ENCODE data around the gene ZNF770.
"Not testable (repeated sequence)": the region's sequence is repeated elsewhere in the genome, so short reads cannot be mapped to it uniquely, and the experiment has no call there.

ZNF770 gene

GRCh38 chr15:34984889-34985630, 3.0 kb downstream of the ZNF770 start:
- TF ChIP-seq CTCF (IDR thresholded peaks at IDR 0.05; ENCODE audit: borderline replicate concordance, control extremely low read depth, extremely low read depth, insufficient read depth, missing control alignments): no peak
- in situ Hi-C loops (cut with MboI; ENCODE audit: low sequenced_read_pairs, unreplicated experiment): no loop called here
- DNase-seq (ENCODE audit: low spot score): no peak

- TF ChIP-seq CTCF (IDR thresholded peaks at IDR 0.05; ENCODE audit: borderline replicate concordance, control extremely low read depth, extremely low read depth, insufficient read depth, missing control alignments): no peak
- in situ Hi-C loops (cut with MboI; ENCODE audit: low sequenced_read_pairs, unreplicated experiment): no loop called here
- no peak for DNase-seq (ENCODE audit: low spot score)
Observed at GRCh38 chr15:34976743-34977142, 11.3 kb downstream of the ZNF770 start.

GRCh38 chr15:34976073-34976472, 12.0 kb downstream of the ZNF770 start:
- DNase-seq (ENCODE audit: low spot score): no peak
- no peak for TF ChIP-seq CTCF (IDR thresholded peaks at IDR 0.05; ENCODE audit: borderline replicate concordance, control extremely low read depth, extremely low read depth, insufficient read depth, missing control alignments)
- in situ Hi-C loops (cut with MboI; ENCODE audit: low sequenced_read_pairs, unreplicated experiment): no loop called here

- no peak for TF ChIP-seq CTCF (IDR thresholded peaks at IDR 0.05; ENCODE audit: borderline replicate concordance, control extremely low read depth, extremely low read depth, insufficient read depth, missing control alignments)
- DNase-seq (ENCODE audit: low spot score): no peak
- in situ Hi-C loops (cut with MboI; ENCODE audit: low sequenced_read_pairs, unreplicated experiment): no loop called here
Observed at GRCh38 chr15:34973512-34973911, 14.6 kb downstream of the ZNF770 start.

GRCh38 chr15:34970098-34970643, 17.9 kb downstream of the ZNF770 start:
- DNase-seq (ENCODE audit: low spot score); in situ Hi-C loops (cut with MboI; ENCODE audit: low sequenced_read_pairs, unreplicated experiment): not testable (repeated sequence)

- peak; percentile 92 for DNase-seq (ENCODE audit: low spot score)
- in situ Hi-C loops (cut with MboI; ENCODE audit: low sequenced_read_pairs, unreplicated experiment): no loop called here
- TF ChIP-seq CTCF (IDR thresholded peaks at IDR 0.05; ENCODE audit: borderline replicate concordance, control extremely low read depth, extremely low read depth, insufficient read depth, missing control alignments): peak; percentile 80
Observed at GRCh38 chr15:34969340-34970097, 18.6 kb downstream of the ZNF770 start, which contains the start of gene AQR. Gene AQR (minus strand): TSS chr15:34969742. CDS start chr15:34969613, 129 bp downstream.

GRCh38 chr15:34964277-34964676, 23.8 kb downstream of the ZNF770 start:
- in situ Hi-C loops (cut with MboI; ENCODE audit: low sequenced_read_pairs, unreplicated experiment): no loop called here
- no peak for TF ChIP-seq CTCF (IDR thresholded peaks at IDR 0.05; ENCODE audit: borderline replicate concordance, control extremely low read depth, extremely low read depth, insufficient read depth, missing control alignments)
- DNase-seq (ENCODE audit: low spot score): no peak
